HG02678 (cell line): Measurements from ENCODE around the gene ACLY.
"Not testable (repeated sequence)": the region's sequence is repeated elsewhere in the genome, so short reads cannot be mapped to it uniquely, and the experiment has no call there.

ENCODE experiments used
- ATAC-seq: cut with Tn5 transposase; IDR thresholded peaks from one replicate; pipeline ENCODE4 v1.9.1; 2021; ENCODE audit warnings: mild to moderate bottlenecking, moderate library complexity; ENCODE audit not compliant: unreplicated experiment

The ACLY gene

DNA sequence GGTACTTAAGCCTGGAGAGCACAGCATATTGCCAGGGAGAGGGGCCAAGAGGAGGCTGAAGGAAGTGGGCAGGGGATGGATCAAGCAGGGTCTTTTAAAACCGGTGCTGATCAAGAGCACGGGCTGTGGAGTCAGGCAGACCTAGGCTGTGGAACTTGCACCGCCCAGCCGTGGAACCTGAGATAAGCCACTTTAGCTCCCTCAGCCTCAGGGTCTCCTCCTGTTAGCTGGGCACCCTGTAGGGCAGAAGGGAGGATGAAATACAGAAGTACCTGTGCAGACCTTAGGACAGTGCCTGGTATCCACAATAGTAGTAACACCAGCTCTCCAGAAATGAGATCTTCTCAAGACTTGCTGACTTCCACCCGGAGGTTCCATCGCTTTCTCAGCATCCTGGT lies 20.9 kb upstream of the ACLY start:
- no peak for ATAC-seq

DNA sequence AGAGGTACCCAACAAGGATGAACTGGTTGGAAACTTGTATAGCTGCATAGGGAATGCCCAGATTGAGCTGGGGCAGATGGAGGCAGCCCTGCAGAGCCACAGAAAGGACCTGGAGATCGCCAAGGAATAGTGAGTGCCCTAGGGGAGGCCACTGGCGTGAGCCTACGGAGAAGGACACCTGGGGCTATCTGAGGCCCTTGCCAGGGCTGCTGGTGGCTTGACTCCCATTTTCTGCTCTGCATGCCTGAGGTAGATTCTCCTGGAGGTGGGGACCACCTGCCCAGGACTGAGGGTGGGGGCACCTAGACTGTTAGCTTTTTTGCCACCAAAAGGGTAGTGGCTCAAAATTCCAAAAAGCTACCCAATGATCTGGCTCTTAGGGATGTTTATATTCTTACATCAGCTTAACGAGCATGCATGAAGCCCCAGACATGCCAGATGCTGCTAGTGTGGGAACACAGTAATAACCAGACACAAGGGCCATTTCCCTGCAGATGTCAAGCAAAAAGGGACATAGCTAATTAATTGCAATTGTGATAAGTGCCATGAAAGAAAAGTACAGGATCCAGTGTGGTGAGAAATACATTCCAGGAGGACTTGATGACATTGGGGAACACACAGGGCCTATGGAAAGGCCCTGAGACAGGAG lies 20.4 kb upstream of the ACLY start:
- no peak for ATAC-seq

DNA sequence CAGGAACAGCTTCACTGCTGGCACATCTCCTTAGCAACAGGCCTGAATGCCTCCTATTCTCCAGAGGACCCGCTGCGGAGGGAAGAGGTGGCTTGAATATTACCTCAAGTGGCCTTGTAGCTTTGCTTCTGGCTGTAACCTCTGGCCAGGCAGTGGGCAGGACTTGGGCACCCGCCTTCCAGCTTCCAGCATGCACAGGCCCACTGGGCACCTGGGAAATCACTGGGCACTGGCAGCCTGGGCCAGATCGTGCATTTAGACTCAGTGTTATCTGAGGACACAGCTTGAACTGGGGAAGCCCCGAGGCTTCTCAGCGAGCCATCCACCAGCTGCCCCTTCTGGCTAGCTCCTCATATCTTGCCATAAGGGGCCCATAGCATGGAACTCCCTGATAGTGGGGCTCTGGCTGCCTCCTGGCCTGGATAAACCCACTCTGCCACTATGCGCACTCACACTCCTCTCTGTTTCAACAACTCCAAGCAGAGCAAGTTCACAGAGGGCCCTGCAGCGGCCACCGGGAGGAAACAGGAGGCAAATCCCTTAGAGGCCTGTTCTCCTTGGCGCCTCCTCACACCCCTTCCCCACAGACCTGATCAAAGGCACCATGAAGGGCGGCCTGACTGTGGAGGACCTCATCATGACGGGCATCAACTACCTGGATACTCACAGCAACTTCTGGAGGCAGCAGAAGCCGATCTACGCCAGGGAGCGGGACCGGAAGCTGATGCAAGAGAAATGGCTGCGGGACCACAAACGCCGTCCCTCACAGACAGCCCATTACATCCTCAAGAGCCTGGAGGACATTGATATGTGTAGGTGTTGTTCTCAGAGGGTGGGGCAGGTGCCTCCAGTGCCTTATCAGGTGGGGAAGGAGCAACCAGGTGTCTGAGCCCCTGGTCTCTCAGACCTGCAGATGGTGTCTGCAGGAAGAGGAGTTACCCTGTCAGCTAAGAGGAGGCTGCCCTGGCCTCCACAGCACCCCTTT lies 19.5 kb upstream of the ACLY start:
- no peak for ATAC-seq

- no peak for ATAC-seq
Observed at GRCh38 chr17:41935641-41936040, 16.9 kb upstream of the ACLY start.

- no peak for ATAC-seq
Observed at GRCh38 chr17:41932816-41933389, 14.2 kb upstream of the ACLY start.

GRCh38 chr17:41931715-41932114 lies 13.0 kb upstream of the ACLY start:
- not testable (repeated sequence) for ATAC-seq

GRCh38 chr17:41930833-41931156 lies 12.0 kb upstream of the ACLY start:
- not testable (repeated sequence) for ATAC-seq

GRCh38 chr17:41930009-41930832 lies 11.5 kb upstream of the ACLY start, which contains the start of gene ODAD4:
Gene ODAD4 (plus strand): TSS chr17:41930617. CDS start chr17:41930724, 107 bp downstream.
- ATAC-seq, result peak; percentile 99

DNA sequence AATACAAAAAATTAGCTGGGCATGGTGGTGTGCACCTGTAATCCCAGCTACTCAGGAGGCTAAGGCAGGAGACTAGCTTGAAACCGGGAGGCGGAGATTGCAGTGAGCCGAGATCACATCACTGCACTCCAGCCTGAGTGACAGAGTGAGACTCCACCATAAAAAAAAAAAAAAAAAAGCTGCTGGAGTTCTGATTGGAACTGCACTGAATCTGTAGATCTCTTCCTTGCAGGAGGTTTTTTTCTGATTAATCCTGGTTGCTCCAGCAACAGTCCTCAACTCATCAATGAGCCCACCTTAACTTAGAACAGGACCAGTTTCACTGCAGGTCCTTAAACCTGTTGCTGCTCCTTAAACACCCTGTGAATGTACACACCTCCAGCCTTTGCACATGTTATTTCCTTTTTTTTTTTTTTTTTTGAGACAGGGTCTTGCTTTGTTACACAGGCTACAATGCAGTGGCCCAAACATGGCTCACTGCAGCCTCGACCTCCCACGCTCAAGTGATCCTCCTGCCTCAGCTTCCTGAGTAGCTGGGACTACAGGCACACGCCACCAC lies 10.0 kb upstream of the ACLY start:
- no peak for ATAC-seq

DNA sequence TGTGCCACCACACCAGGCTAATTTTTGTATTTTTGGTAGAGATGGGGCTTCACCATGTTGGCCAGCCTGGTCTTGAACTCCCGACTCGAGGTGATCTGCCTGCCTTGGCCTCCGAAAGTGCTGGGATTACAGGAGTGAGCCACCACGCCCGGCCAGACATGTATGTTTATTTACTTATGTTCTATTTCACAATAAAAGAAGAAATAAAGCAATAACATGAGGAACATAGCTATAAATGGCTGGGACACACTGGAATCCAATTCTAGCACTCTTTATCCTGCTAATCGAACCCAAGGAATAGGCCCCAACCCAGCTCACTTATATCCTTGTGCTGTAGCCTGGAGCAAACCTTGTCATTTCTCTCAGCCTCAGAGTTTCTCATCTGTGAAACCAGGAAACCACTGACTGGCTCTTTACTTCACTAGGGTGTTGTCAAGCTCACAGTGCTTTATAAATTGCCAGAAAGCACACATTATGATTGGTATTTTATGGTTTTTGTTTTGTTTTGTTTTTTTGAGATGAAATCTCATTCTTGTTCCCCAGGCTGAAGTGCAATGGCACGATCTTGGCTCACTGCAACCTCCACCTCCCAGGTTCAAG lies 7.3 kb upstream of the ACLY start:
- no peak for ATAC-seq

DNA sequence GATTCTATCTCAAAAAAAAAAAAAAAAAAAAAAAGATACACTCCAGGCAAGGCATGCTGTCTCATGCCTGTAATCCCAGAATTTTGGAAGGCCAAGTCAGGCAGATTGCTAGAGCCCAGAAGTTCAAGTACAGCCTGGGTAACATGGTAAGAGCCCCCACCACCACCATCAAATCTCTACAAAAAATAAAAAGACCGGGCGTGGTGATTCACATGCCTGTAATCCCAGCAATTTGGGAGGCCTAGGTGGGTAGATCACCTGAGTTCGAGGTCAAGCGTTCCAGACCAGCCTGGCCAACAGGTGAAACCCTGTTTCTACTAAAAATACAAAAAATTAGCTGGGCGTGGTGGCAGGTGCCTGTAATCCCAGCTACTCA lies 1.8 kb upstream of the ACLY start:
- no peak for ATAC-seq

GRCh38 chr17:41919840-41920579 lies 1.3 kb upstream of the ACLY start:
- no peak for ATAC-seq

DNA sequence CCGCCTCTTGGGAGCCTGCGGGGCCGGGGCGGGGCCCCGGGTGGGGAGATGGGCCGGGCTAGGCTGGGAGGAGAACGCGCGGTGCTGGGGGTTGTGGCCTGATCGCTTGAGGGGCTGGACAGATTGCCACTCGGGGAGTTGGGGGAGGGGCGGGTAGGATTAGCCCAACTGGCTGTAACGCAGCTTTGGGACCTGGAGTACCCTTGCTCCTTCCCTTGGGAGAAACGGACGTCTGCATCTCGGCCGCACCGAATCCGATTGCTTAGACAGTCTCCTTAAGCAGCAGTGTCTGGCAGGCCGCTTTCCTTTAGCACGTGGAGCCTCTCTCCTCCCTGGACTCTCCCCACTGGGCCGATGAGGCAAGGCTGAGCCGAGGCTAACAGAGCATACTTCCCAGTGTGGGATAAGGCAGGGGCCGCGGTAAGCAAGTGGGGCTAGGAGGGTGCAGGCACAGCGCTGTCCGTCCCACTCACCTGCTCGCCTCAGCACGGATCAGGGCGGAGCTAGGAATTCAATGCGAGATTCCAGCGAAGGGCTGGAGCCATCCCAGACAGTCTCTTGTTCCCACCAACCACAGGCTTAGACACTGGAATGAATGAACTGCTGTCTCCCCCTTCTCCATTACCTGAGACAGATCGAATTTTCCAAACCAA lies 540 bp upstream of the ACLY start:
- ATAC-seq, result peak; percentile 6

- ATAC-seq, result no peak
Observed at GRCh38 chr17:41917679-41918313, 955 bp downstream of the ACLY start.

- no peak for ATAC-seq
Observed at GRCh38 chr17:41917192-41917591, 1.6 kb downstream of the ACLY start.

GRCh38 chr17:41915566-41915965 lies 3.2 kb downstream of the ACLY start:
- no peak for ATAC-seq

DNA sequence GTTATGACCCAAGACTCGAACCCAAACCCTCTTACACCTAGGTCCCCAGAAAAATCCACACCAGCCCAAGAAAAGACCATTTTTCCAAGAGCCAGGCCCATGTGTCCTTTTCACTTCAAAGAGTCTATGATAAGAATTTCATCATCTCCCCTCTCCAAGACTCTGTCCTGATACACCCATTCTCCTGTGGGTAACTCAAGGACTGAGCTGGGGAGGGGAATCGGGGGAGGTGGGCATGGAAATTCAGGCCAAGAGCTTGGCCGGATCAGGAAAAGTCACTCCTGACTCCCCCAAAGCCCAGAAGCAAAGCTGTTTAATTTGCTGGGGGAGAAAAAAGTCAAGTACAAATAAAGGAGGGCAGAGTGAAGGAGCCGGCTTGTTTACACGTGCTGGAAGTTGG lies 3.7 kb downstream of the ACLY start:
- no peak for ATAC-seq

GRCh38 chr17:41914358-41914766 lies 4.4 kb downstream of the ACLY start:
- ATAC-seq, result no peak

DNA sequence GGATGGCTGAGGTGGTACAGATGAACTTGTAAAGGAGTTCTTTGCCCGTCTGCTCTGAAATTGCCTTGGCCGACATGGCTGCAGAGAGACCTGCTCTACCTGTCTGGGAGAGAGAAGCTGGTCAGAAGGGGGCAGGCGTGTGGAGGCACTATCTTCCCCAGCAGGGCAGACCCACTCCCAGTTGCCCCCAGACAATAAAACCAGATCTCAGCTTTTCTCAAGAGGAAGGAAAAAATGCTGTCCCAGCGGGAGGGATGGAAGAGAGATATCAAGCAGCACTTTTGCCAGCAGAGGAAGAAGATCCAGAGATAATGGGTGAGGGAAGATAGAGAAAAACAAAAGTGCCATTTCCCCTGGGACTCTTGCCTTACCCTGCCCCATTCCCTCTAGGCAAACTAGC lies 5.0 kb downstream of the ACLY start:
- no peak for ATAC-seq
